ENCODE measurements around the gene SFSWAP. TPM values are rescaled to one million over a fixed set of nuclear protein-coding genes. Genes with fewer than 3 reads are reported as not detected.
A peak's percentile ranks its signal among the peaks of the same experiment; 100 is the strongest.

SFSWAP gene
- total and polyA plus RNA-seq, 2 of the 13 experiments (the other 11 are each of a cell fraction or from before 2014, with no cell fraction given): 17.1 to 27.7 TPM

DNA sequence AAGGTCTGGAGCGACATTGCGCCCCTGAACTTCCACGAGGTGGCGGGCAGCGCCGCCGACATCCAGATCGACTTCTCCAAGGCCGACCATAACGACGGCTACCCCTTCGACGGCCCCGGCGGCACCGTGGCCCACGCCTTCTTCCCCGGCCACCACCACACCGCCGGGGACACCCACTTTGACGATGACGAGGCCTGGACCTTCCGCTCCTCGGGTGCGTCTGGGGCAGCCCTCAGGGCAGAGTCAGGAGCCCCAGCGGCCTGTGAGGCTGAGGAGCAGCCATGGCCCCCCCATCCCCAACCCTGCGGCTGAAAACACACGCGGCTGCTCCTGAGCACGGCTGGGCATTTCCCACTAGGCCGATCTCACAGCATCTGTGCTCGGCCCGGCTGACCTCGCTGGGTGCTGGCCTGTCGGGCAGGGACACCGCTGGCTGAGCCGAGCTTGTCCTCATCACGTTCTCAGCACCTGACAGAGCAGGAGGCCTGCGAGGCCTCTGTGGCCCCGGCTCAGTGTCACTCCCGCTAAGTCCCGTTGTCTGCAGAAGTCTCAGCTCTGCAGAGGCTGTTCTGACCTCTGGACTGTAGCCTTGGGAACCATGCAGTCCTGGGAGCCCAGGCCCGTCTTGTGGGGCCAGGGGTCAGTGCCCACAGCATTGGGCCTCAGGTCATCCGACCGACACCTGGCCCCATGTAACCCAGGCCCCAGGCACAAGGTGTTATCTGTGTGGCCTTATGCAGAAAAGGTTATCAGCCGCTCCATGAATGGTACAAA lies 129.9 kb downstream of the SFSWAP start:
- intact Hi-C loops (cut with micrococcal nuclease; ENCODE audit: unreplicated experiment): no loop called here
- Histone ChIP-seq H4K20me1 (ENCODE audit: insufficient read depth, low read length) (no peaks in the 10 kb centered on the region), H3K79me2 (ENCODE audit: insufficient read depth, low read length) (no peaks in the 10 kb centered on the region), H2AFZ (ENCODE audit: low read length) (no peak overlapping the region), H3K9me3 (ENCODE audit: low read length) (no peaks in the 10 kb centered on the region), H3K4me3 (replicated peaks in 1 of 3; ENCODE audit: insufficient read depth in 1 of 3, low read depth in 2 of 3, low read length in 3 of 3) (no peak overlapping the region; a peak in 1 of 6 replicates), H3K4me2 (ENCODE audit: low read depth, low read length) (peak overlapping the region; percentile 15; the same call in 1 of the 2 replicates), H3K27me3 (ENCODE audit: control insufficient read depth in 1 of 2, insufficient read depth in 2 of 2, low read length in 2 of 2) (no peaks in the 10 kb centered on the region; a peak in 2 of 5 replicates), H3K4me1 (ENCODE audit: insufficient read depth, low read length) (peaks cover 19% of the 10 kb centered on the region), H3K9ac (ENCODE audit: insufficient read depth, low read depth, low read length) (no peak overlapping the region), H3K27ac (ENCODE audit: extremely low read length, insufficient read depth, low read length) (no peak overlapping the region), H3K36me3 (replicated peaks in 1 of 2; ENCODE audit: control insufficient read depth in 1 of 2, insufficient read depth in 2 of 2, low read length in 2 of 2) (no peaks in the 10 kb centered on the region)
- POLR2A ChIA-PET: no interaction called here
- no TSS peak for BruUV-seq (replicated peaks)
- DNase-seq (ENCODE audit: low spot score): no peak
- CTCF ChIA-PET (ENCODE audit: low intra/inter-chr PET ratio, low total read pairs): no interaction called here
- 90% methylated on average over 24 of the region's 46 CpGs for whole genome bisulfite sequencing (ENCODE audit: low lambda C conversion rate)
- no peak for FAIRE-seq
- in situ Hi-C loops (cut with HindIII; ENCODE audit: extremely low pct_ligation_motif_present, low pct_unique_long_range_greater_than_20kb): loop anchor here (25.0 kb wide), 1 partner anchor 729 kb away; no protein-coding TSS in a partner anchor
- peak; percentile 73 for ATAC-seq
- 0 out of 2 replicates have a peak, but pooled peaks have one; percentile 48 for TF ChIP-seq ZNF543 (CRISPR knock-in tag; IDR thresholded peaks at IDR 0.05)
- TF ChIP-seq ZNF775 (CRISPR knock-in tag; IDR thresholded peaks at IDR 0.05; ENCODE audit: borderline replicate concordance): no peak
- no peak for TF ChIP-seq NBN (conservative IDR thresholded peaks at IDR 0.05)
- no peak for TF ChIP-seq ZFP41 (CRISPR knock-in tag; IDR thresholded peaks at IDR 0.05; ENCODE audit: borderline replicate concordance)
- TF ChIP-seq, protein P1, sequence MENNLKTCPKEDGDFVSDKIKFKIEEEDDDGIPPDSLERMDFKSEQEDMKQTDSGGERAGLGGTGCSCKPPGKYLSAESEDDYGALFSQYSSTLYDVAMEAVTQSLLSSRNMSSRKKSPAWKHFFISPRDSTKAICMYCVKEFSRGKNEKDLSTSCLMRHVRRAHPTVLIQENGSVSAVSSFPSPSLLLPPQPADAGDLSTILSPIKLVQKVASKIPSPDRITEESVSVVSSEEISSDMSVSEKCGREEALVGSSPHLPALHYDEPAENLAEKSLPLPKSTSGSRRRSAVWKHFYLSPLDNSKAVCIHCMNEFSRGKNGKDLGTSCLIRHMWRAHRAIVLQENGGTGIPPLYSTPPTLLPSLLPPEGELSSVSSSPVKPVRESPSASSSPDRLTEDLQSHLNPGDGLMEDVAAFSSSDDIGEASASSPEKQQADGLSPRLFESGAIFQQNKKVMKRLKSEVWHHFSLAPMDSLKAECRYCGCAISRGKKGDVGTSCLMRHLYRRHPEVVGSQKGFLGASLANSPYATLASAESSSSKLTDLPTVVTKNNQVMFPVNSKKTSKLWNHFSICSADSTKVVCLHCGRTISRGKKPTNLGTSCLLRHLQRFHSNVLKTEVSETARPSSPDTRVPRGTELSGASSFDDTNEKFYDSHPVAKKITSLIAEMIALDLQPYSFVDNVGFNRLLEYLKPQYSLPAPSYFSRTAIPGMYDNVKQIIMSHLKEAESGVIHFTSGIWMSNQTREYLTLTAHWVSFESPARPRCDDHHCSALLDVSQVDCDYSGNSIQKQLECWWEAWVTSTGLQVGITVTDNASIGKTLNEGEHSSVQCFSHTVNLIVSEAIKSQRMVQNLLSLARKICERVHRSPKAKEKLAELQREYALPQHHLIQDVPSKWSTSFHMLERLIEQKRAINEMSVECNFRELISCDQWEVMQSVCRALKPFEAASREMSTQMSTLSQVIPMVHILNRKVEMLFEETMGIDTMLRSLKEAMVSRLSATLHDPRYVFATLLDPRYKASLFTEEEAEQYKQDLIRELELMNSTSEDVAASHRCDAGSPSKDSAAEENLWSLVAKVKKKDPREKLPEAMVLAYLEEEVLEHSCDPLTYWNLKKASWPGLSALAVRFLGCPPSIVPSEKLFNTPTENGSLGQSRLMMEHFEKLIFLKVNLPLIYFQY (CRISPR knock-in tag; IDR thresholded peaks at IDR 0.05; ENCODE audit: borderline replicate concordance): peak; percentile 67; the same call in 1 of the 2 replicates
- peak; percentile 59; the same call in 1 of the 2 replicates for TF ChIP-seq ZNF331 (CRISPR knock-in tag; IDR thresholded peaks at IDR 0.05)
- peak; percentile 60; the same call in 1 of the 2 replicates for TF ChIP-seq ERF (CRISPR knock-in tag; IDR thresholded peaks at IDR 0.05)
- no peak for TF ChIP-seq ZFYVE20 (CRISPR knock-in tag; IDR thresholded peaks at IDR 0.05; ENCODE audit: borderline replicate concordance, low read depth)
- no peak for TF ChIP-seq IRF9 (CRISPR knock-in tag; IDR thresholded peaks at IDR 0.05; ENCODE audit: borderline replicate concordance)
- TF ChIP-seq NFKBIZ (CRISPR knock-in tag; IDR thresholded peaks at IDR 0.05): no peak
- peak; percentile 59; the same call in 1 of the 2 replicates for TF ChIP-seq KLF6 (CRISPR knock-in tag; IDR thresholded peaks at IDR 0.05)
- TF ChIP-seq, protein P2, sequence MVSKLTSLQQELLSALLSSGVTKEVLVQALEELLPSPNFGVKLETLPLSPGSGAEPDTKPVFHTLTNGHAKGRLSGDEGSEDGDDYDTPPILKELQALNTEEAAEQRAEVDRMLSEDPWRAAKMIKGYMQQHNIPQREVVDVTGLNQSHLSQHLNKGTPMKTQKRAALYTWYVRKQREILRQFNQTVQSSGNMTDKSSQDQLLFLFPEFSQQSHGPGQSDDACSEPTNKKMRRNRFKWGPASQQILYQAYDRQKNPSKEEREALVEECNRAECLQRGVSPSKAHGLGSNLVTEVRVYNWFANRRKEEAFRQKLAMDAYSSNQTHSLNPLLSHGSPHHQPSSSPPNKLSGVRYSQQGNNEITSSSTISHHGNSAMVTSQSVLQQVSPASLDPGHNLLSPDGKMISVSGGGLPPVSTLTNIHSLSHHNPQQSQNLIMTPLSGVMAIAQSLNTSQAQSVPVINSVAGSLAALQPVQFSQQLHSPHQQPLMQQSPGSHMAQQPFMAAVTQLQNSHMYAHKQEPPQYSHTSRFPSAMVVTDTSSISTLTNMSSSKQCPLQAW (CRISPR knock-in tag; IDR thresholded peaks at IDR 0.05): peak; percentile 58; the same call in 1 of the 2 replicates
- peak; percentile 77 for TF ChIP-seq HNF4A (CRISPR knock-in tag; IDR thresholded peaks at IDR 0.05)
- peak; percentile 91 for TF ChIP-seq CREB3 (CRISPR knock-in tag; IDR thresholded peaks at IDR 0.05)
- TF ChIP-seq ZNF841 (CRISPR knock-in tag; IDR thresholded peaks at IDR 0.05; ENCODE audit: borderline replicate concordance): no peak
- 0 out of 2 replicates have a peak, but pooled peaks have one; percentile 48 for TF ChIP-seq MEIS1 (CRISPR knock-in tag; IDR thresholded peaks at IDR 0.05; ENCODE audit: borderline replicate concordance)
